ENCODE measurements around the gene ETS2.
"Not testable (repeated sequence)": the region's sequence is repeated elsewhere in the genome, so short reads cannot be mapped to it uniquely, and the experiment has no call there.

- not testable (repeated sequence) for TF ChIP-seq CTCF, EZH2, EZH2phosphoT487 (IDR thresholded peaks at IDR 0.05)
Observed at GRCh38 chr21:38828111-38828510, 22.4 kb downstream of the ETS2 start.
